Astrocyte of the spinal cord (primary cell): ENCODE results near the gene THOC6.
A peak's percentile ranks its signal among the peaks of the same experiment; 100 is the strongest.

ENCODE experiments used
- DNase-seq: peaks from one replicate; pipeline ENCODE4 v3.0.0; 2011; ENCODE audit warnings: low read depth, low spot score
- H3K4me3 ChIP-seq: 2 replicates; pipeline ENCODE4 v1.5.1; 2011; ENCODE audit warnings: low read depth, mild to moderate bottlenecking, low read length, moderate library complexity
- CTCF ChIP-seq: IDR thresholded peaks from 2 replicates; pipeline ENCODE4 v1.5.1; 2012; ENCODE audit warnings: low read depth, mild to moderate bottlenecking, low read length, inconsistent platforms
- in situ Hi-C: cut with HindIII; loops from 2 replicates; pipeline ENCODE4 v1.10.0; 2017; ENCODE audit warnings: low sequenced_read_pairs

THOC6 gene

GRCh38 chr16:3001316-3001715 is 22.5 kb upstream of the THOC6 start:
- no peak overlapping the region for H3K4me3 ChIP-seq
- DNase-seq, result no peak
- TF ChIP-seq CTCF, result no peak
- in situ Hi-C loops, result no loop called here

GRCh38 chr16:3003582-3004270 is 20.1 kb upstream of the THOC6 start:
- H3K4me3 ChIP-seq, result no peak overlapping the region
- in situ Hi-C loops, result no loop called here
- peak; percentile 98 for DNase-seq

GRCh38 chr16:3004319-3004718 is 19.5 kb upstream of the THOC6 start:
- H3K4me3 ChIP-seq, result no peak overlapping the region
- DNase-seq, result no peak
- TF ChIP-seq CTCF, result no peak
- in situ Hi-C loops, result no loop called here

More at GRCh38 chr16:3003582-3004270, 20.1 kb upstream of the THOC6 start:
- TF ChIP-seq CTCF, result peak; percentile 47

- in situ Hi-C loops, result no loop called here
- no peak for TF ChIP-seq CTCF
- H3K4me3 ChIP-seq, result no peak overlapping the region
- no peak for DNase-seq
Observed at GRCh38 chr16:3004781-3005284, 19.0 kb upstream of the THOC6 start.

GRCh38 chr16:3007059-3007956 is 16.5 kb upstream of the THOC6 start:
- no peak for TF ChIP-seq CTCF
- H3K4me3 ChIP-seq, result no peak overlapping the region
- in situ Hi-C loops, result no loop called here
- no peak for DNase-seq

GRCh38 chr16:3007957-3008689 is 15.7 kb upstream of the THOC6 start:
- in situ Hi-C loops, result no loop called here
- DNase-seq, result no peak

More at GRCh38 chr16:3007957-3008689, 15.7 kb upstream of the THOC6 start:
- TF ChIP-seq CTCF, result no peak
- no peak overlapping the region for H3K4me3 ChIP-seq
